ENCODE measurements around the gene KIAA0232. TPM values are rescaled to one million over a fixed set of nuclear protein-coding genes. Genes with fewer than 3 reads are reported as not detected.

The KIAA0232 gene
- total and polyA plus RNA-seq, 9 of the 15 experiments (the other 6 are each of a cell fraction or from before 2014, with no cell fraction given): 3.5 to 17.4 (median 13.0) TPM

DNA sequence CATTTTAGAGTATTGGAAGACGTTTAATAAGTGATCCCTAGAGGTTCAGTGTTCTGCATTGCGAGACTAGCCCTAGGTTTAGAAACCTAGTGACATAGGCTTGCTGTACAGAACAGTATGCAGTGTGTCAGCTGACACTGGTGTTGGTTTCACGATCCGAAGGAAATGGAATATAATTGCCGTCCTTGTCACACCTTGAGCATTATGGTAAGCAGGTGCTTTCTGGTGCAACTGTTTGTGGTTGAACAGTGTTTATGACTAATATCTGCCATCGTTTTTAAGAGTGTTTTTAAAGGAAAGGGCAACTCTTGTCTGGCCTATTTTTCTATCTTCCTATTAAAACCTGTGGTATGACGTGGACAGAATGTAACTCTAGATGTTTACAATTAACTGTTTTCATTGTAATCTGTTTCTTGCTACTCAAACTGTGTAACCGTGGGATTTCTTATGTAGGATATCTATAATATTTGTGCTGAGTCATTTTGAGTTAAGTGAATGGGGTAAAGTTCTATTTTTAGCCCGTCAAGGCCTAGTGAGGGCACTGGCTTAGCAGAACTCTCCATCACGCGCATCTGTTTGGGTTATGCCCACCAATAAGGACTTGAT lies 73.3 kb downstream of the KIAA0232 start (continued):
- TF ChIP-seq, protein P1, sequence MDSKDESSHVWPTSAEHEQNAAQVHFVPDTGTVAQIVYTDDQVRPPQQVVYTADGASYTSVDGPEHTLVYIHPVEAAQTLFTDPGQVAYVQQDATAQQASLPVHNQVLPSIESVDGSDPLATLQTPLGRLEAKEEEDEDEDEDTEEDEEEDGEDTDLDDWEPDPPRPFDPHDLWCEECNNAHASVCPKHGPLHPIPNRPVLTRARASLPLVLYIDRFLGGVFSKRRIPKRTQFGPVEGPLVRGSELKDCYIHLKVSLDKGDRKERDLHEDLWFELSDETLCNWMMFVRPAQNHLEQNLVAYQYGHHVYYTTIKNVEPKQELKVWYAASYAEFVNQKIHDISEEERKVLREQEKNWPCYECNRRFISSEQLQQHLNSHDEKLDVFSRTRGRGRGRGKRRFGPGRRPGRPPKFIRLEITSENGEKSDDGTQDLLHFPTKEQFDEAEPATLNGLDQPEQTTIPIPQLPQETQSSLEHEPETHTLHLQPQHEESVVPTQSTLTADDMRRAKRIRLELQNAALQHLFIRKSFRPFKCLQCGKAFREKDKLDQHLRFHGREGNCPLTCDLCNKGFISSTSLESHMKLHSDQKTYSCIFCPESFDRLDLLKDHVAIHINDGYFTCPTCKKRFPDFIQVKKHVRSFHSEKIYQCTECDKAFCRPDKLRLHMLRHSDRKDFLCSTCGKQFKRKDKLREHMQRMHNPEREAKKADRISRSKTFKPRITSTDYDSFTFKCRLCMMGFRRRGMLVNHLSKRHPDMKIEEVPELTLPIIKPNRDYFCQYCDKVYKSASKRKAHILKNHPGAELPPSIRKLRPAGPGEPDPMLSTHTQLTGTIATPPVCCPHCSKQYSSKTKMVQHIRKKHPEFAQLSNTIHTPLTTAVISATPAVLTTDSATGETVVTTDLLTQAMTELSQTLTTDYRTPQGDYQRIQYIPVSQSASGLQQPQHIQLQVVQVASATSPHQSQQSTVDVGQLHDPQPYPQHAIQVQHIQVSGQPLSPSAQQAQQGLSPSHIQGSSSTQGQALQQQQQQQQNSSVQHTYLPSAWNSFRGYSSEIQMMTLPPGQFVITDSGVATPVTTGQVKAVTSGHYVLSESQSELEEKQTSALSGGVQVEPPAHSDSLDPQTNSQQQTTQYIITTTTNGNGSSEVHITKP (IDR thresholded peaks at IDR 0.05; ENCODE audit: partially characterized antibody): no peak
- TF ChIP-seq C11orf30 (IDR thresholded peaks at IDR 0.05; ENCODE audit: low read depth): peak; percentile 92
- TF ChIP-seq MGA (IDR thresholded peaks at IDR 0.05): peak; percentile 73
- TF ChIP-seq MAFK (IDR thresholded peaks at IDR 0.05; ENCODE audit: low read length): peak; percentile 90
- 0 out of 2 replicates have a peak, but pooled peaks have one; percentile 35 for TF ChIP-seq LEF1 (IDR thresholded peaks at IDR 0.05)
- TF ChIP-seq HDAC3 (IDR thresholded peaks at IDR 0.05; ENCODE audit: borderline replicate concordance, partially characterized antibody): peak; percentile 26
- no peak for TF ChIP-seq ARHGAP35 (IDR thresholded peaks at IDR 0.05; ENCODE audit: partially characterized antibody)
- 0 out of 2 replicates have a peak, but pooled peaks have one; percentile 18 for TF ChIP-seq TEAD4 (IDR thresholded peaks at IDR 0.05; ENCODE audit: low read length)
- no peak for TF ChIP-seq TEAD4 (CRISPR knock-in tag; IDR thresholded peaks at IDR 0.05; ENCODE audit: borderline replicate concordance)
- TF ChIP-seq PPARD (CRISPR knock-in tag; IDR thresholded peaks at IDR 0.05): no peak

Measured in K562 (cell line).